Stomach (tissue), 9 donors: Measurements from ENCODE around the gene RBSN. TPM values are rescaled to one million over a fixed set of nuclear protein-coding genes. Genes with fewer than 3 reads are reported as not detected.

Experiments
- DNase-seq, 2 donors: peaks; one replicate each; pipeline versions ENCODE4 v3.0.0 to v3.0.0-alpha.2; 2013 to 2019
- H3K27ac ChIP-seq, 5 donors: fragments of 200-600 bp in 4 of 5; sonication (generic) in 4 of 5; one replicate each; pipeline ENCODE4 v1.5.1; 2013 to 2019; ENCODE audit warnings: mild to moderate bottlenecking in 1 of 5, moderate library complexity in 1 of 5
- H3K27me3 ChIP-seq, 3 donors: fragments of 200-600 bp; sonication (generic); one replicate each; pipeline ENCODE4 v1.5.1; 2017 to 2019; ENCODE audit warnings: mixed run types in 1 of 3
- H3K36me3 ChIP-seq, 4 donors: fragments of 200-600 bp; sonication (generic); 1 replicate in 3 of 4; 2 replicates in 1 of 4; pipeline ENCODE4 v1.5.1; 2016 to 2019
- H3K4me1 ChIP-seq, 4 donors: fragments of 200-600 bp; sonication (generic); one replicate each; pipeline ENCODE4 v1.5.1; 2016 to 2019
- H3K4me3 ChIP-seq, 4 donors: fragments of 200-600 bp; sonication (generic) in 3 of 4; one replicate each; pipeline ENCODE4 v1.5.1; 2016 to 2019; ENCODE audit warnings: mild to moderate bottlenecking in 1 of 4
- H3K9me3 ChIP-seq, 4 donors: fragments of 200-600 bp; sonication (generic); one replicate each; pipeline ENCODE4 v1.5.1; 2016 to 2019
- EP300 ChIP-seq: sonication (generic); formaldehyde crosslinking; IDR thresholded peaks from one replicate; pipeline ENCODE4 v1.6.1; 2017; ENCODE audit warnings: antibody characterized with exemption
- POLR2A ChIP-seq, 4 donors: fragments of 450-650 bp; IDR thresholded peaks; one replicate each; pipeline ENCODE4 v1.6.1; 2016; ENCODE audit warnings: antibody characterized with exemption in 4 of 4, control low read depth in 2 of 4, mild to moderate bottlenecking in 1 of 4, moderate library complexity in 1 of 4
- POLR2AphosphoS5 ChIP-seq, 3 donors: sonication (generic); formaldehyde crosslinking; IDR thresholded peaks; one replicate each; pipeline ENCODE4 v1.6.1; 2016; ENCODE audit warnings: antibody characterized with exemption in 3 of 3
- WGBS, 5 donors: extraction: QIAGEN DNeasy Blood & Tissue Kit in 3 of 5; methylation state at CpG; one replicate each; pipeline versions ENCODE4 v1.1.5 to v1.1.7; 2013 to 2018; 5-methylcytosine and 5-hydroxymethylcytosine counted together
- intact Hi-C: fragments of 100-400 bp; cut with DNase I; formaldehyde crosslinking; loops from one replicate; pipeline ENCODE4 v1.15.1; 2023; ENCODE audit warnings: low total_unique reads
- polyA plus RNA-seq, 3 donors: library from polyadenylated mRNA; stranded (reverse); fragments of 200-250 nt; gene quantifications; one replicate each; pipeline ENCODE4 v1.2.3, GENCODE V29; 2013
- total RNA-seq, 5 donors: library from RNA; depleted of rRNA; stranded (reverse); fragments of >200 nt; gene quantifications; one replicate each; pipeline versions ENCODE4 v1.1.0 to v1.2.3, GENCODE V29; 2014 to 2016
- TF ChIP-seq, protein P1 (sequence below), 7 experiments: fragments of 450-650 bp in 4 of 7; fragments of 200-600 bp in 3 of 7; sonication (generic) in 3 of 7; IDR thresholded peaks; one replicate each; pipeline ENCODE4 v1.5.1; 2016 to 2019; ENCODE audit warnings: antibody characterized with exemption in 7 of 7, control low read depth in 2 of 7, mild to moderate bottlenecking in 1 of 7
- donor health status: healthy with polysubstance abuse.
- donor health status: Bipolar disorder and iron deficiency.
- donor health status: healthy.

The RBSN gene
- total and polyA plus RNA-seq, 8 donors = 4.3 to 127 (median 15.8) TPM

GRCh38 chr3:15044326-15044725 is 54.6 kb downstream of the RBSN start:
- TF ChIP-seq POLR2AphosphoS5 (IDR thresholded peaks at IDR 0.05) (no peak), EP300 (no peak), POLR2A (IDR thresholded peaks at IDR 0.05) (no peak)
- TF ChIP-seq, protein P1, sequence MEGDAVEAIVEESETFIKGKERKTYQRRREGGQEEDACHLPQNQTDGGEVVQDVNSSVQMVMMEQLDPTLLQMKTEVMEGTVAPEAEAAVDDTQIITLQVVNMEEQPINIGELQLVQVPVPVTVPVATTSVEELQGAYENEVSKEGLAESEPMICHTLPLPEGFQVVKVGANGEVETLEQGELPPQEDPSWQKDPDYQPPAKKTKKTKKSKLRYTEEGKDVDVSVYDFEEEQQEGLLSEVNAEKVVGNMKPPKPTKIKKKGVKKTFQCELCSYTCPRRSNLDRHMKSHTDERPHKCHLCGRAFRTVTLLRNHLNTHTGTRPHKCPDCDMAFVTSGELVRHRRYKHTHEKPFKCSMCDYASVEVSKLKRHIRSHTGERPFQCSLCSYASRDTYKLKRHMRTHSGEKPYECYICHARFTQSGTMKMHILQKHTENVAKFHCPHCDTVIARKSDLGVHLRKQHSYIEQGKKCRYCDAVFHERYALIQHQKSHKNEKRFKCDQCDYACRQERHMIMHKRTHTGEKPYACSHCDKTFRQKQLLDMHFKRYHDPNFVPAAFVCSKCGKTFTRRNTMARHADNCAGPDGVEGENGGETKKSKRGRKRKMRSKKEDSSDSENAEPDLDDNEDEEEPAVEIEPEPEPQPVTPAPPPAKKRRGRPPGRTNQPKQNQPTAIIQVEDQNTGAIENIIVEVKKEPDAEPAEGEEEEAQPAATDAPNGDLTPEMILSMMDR (IDR thresholded peaks at IDR 0.05) = no peak

GRCh38 chr3:15043408-15044171 is 55.4 kb downstream of the RBSN start:
- Histone ChIP-seq H3K9me3 (no peaks in the 10 kb centered on the region), H3K27me3 (no peaks in the 10 kb centered on the region), H3K27ac (no peak overlapping the region), H3K4me3 (no peak overlapping the region), H3K4me1 (no peaks in the 10 kb centered on the region), H3K36me3 (peaks cover 53 to 100% (median 100%) of the 10 kb centered on the region in 4 donors)
- intact Hi-C loops = no loop called here
- 79 to 88% (median 86%) methylated on average over 11 of the region's 11 CpGs for WGBS, 5 donors
- TF ChIP-seq EP300 (no peak), POLR2AphosphoS5 (IDR thresholded peaks at IDR 0.05) (no peak)
- DNase-seq = no peak

More at GRCh38 chr3:15044326-15044725, 54.6 kb downstream of the RBSN start:
- 74 to 81% (median 78%) methylated on average over 7 of the region's 7 CpGs for WGBS, 5 donors
- Histone ChIP-seq H3K27me3 (no peaks in the 10 kb centered on the region), H3K27ac (no peak overlapping the region), H3K9me3 (no peaks in the 10 kb centered on the region), H3K36me3 (peaks cover 54 to 100% (median 100%) of the 10 kb centered on the region in 4 donors), H3K4me3 (no peak overlapping the region), H3K4me1 (no peaks in the 10 kb centered on the region)
- DNase-seq = no peak
- intact Hi-C loops = no loop called here

- no peak for TF ChIP-seq POLR2A (IDR thresholded peaks at IDR 0.05)
- TF ChIP-seq, protein P1 (IDR thresholded peaks at IDR 0.05) = no peak
- no peak for TF ChIP-seq POLR2AphosphoS5 (IDR thresholded peaks at IDR 0.05)
- no peak for TF ChIP-seq EP300
- no peaks in the 10 kb centered on the region for H3K9me3 ChIP-seq
- H3K36me3 ChIP-seq = peaks cover 53 to 100% (median 100%) of the 10 kb centered on the region in 4 donors
- no peaks in the 10 kb centered on the region for H3K4me1 ChIP-seq
- H3K27ac ChIP-seq = no peak overlapping the region
- H3K27me3 ChIP-seq = no peaks in the 10 kb centered on the region
- intact Hi-C loops = no loop called here
- WGBS, 5 donors = 41 to 59% (median 50%) methylated on average over 3 of the region's 3 CpGs
- no peak overlapping the region for H3K4me3 ChIP-seq
- DNase-seq = no peak
Measured at GRCh38 chr3:15042936-15043335, 56.0 kb downstream of the RBSN start.

DNA sequence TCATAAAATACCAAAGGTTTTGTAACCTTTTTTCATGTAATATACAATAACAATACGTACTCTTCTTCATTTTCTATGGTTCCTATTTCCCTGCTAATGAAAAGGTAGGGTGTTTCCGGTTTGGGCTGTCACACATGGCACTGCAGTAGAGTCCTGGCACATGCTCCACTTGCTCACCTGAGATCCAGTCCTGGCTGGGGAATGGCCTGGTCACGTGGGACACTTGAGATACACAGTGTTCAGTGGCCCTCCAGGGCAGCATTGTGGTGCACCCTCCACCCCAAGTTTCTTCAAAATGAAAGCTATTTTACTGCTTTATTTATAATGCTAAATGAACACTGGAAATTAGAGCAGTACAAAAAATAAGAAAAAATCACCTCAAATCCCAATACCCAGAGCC is 57.0 kb downstream of the RBSN start:
- TF ChIP-seq POLR2AphosphoS5 (IDR thresholded peaks at IDR 0.05) (no peak), POLR2A (IDR thresholded peaks at IDR 0.05) (no peak), EP300 (no peak)
- TF ChIP-seq, protein P1 (IDR thresholded peaks at IDR 0.05) = no peak
- intact Hi-C loops = no loop called here
- DNase-seq = peak in 1 of 2 donors; percentile 54
- H3K9me3 ChIP-seq = no peaks in the 10 kb centered on the region
- H3K27me3 ChIP-seq = no peaks in the 10 kb centered on the region
- no peak overlapping the region for H3K4me3 ChIP-seq
- H3K4me1 ChIP-seq = no peaks in the 10 kb centered on the region
- no peak overlapping the region for H3K27ac ChIP-seq
- peaks cover 55 to 100% (median 100%) of the 10 kb centered on the region in 4 donors for H3K36me3 ChIP-seq
- 60 to 81% (median 65%) methylated on average over 3 of the region's 3 CpGs for WGBS, 5 donors

GRCh38 chr3:15040844-15041243 is 58.1 kb downstream of the RBSN start:
- intact Hi-C loops = no loop called here
- no peak for TF ChIP-seq POLR2A (IDR thresholded peaks at IDR 0.05)
- TF ChIP-seq EP300 = no peak
- no peak for TF ChIP-seq POLR2AphosphoS5 (IDR thresholded peaks at IDR 0.05)
- TF ChIP-seq, protein P1 (IDR thresholded peaks at IDR 0.05) = no peak
- Histone ChIP-seq H3K27ac (no peak overlapping the region), H3K4me3 (no peak overlapping the region), H3K27me3 (no peaks in the 10 kb centered on the region), H3K36me3 (peaks cover 53 to 100% (median 100%) of the 10 kb centered on the region in 4 donors), H3K9me3 (no peaks in the 10 kb centered on the region), H3K4me1 (no peaks in the 10 kb centered on the region)
- 72 to 86% (median 79%) methylated on average over 3 of the region's 3 CpGs for WGBS, 5 donors
- DNase-seq = no peak
